Vagina (tissue), 2 donors: ENCODE measurements around the gene TRPV6. TPM values are rescaled to one million over a fixed set of nuclear protein-coding genes. Genes with fewer than 3 reads are reported as not detected.
A peak's percentile ranks its signal among the peaks of the same experiment; 100 is the strongest.

ENCODE experiments used
- DNase-seq, 2 donors: peaks; one replicate each; pipeline ENCODE4 v3.0.0-alpha.2; 2017; ENCODE audit errors: extremely low spot score in 2 of 2
- H3K27ac ChIP-seq: fragments of 200-600 bp; sonication (generic); one replicate; pipeline ENCODE4 v1.5.1; 2019
- H3K27me3 ChIP-seq: fragments of 200-600 bp; sonication (generic); one replicate; pipeline ENCODE4 v1.5.1; 2019
- H3K36me3 ChIP-seq, 2 donors: fragments of 200-600 bp; sonication (generic); one replicate each; pipeline ENCODE4 v1.5.1; 2017 to 2019
- H3K4me1 ChIP-seq: fragments of 200-600 bp; sonication (generic); one replicate; pipeline ENCODE4 v1.5.1; 2019
- H3K4me3 ChIP-seq, 2 donors: fragments of 200-600 bp; sonication (generic); 1 replicate in 1 of 2; 2 replicates in 1 of 2; pipeline ENCODE4 v1.5.1; 2016 to 2019
- H3K9me3 ChIP-seq: fragments of 200-600 bp; sonication (generic); one replicate; pipeline ENCODE4 v1.5.1; 2019
- CTCF ChIP-seq, 3 experiments: fragments of 450-650 bp in 2 of 3; fragments of 200-600 bp in 1 of 3; sonication (generic) in 1 of 3; IDR thresholded peaks; one replicate each; pipeline ENCODE4 v1.5.1; 2017 to 2019; ENCODE audit warnings: antibody characterized with exemption in 3 of 3, mild to moderate bottlenecking in 2 of 3, moderate library complexity in 2 of 3
- POLR2A ChIP-seq, 2 donors: fragments of 450-650 bp; IDR thresholded peaks; one replicate each; pipeline ENCODE4 v1.6.1; 2017; ENCODE audit warnings: antibody characterized with exemption in 2 of 2, mild to moderate bottlenecking in 2 of 2, moderate library complexity in 2 of 2
- POLR2AphosphoS5 ChIP-seq, 2 donors: sonication (generic); formaldehyde crosslinking; IDR thresholded peaks; one replicate each; pipeline ENCODE4 v1.9.0; 2017; ENCODE audit warnings: antibody characterized with exemption in 2 of 2, mild to moderate bottlenecking in 2 of 2, low read depth in 1 of 2; ENCODE audit not compliant: insufficient read depth in 1 of 2
- intact Hi-C: fragments of 100-400 bp; cut with DNase I; formaldehyde crosslinking; loops from one replicate; pipeline ENCODE4 v1.15.1; 2023
- total RNA-seq: library from RNA; depleted of rRNA; stranded (reverse); fragments of >200 nt; gene quantifications from one replicate; pipeline ENCODE4 v1.2.3, GENCODE V29; 2016

Gene TRPV6
- total RNA-seq, 1 donor from 2014 or later, result 7.9 TPM

DNA sequence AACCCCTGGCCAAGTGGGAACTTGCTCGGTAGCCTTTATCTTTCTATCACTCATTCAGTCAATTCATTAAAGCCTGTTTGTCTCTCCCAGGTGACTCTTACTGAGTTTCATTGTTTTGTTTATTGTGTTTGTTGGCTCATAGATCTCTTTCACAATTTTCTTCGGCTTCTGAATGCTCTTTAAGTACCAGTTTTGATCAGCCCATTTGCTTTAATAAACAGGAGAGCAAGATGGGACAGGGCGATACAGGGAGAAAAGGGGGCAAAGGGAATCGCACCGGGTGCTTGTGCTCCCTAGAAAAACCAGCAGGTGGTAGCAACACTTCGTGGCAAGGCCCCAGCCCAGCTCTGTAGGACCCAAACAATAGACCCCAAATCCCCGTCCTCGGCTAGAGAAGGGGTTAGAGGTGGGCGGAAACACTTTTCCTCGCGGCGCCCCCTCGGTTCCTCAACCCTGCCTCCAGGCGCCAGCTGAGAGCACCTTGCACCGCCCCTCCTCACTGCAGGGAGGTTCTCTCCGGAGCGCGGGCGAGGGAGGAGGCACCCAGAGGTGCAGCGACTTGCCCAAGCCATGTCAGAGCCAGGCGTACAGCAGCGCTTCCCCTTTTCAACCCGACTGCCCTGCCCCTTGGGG lies 31.7 kb downstream of the TRPV6 start:
- Histone ChIP-seq H3K4me3 (peak overlapping the region; percentile 82 to 87), H3K9me3 (no peaks in the 10 kb centered on the region), H3K36me3 (no peaks in the 10 kb centered on the region), H3K27ac (peak overlapping the region; percentile 88), H3K27me3 (no peaks in the 10 kb centered on the region), H3K4me1 (peaks cover 33% of the 10 kb centered on the region)
- DNase-seq, result peak; percentile 88 to 96
- no peak for TF ChIP-seq POLR2A (IDR thresholded peaks at IDR 0.05)
- peak in 1 of 2 donors; percentile 51 for TF ChIP-seq POLR2AphosphoS5 (IDR thresholded peaks at IDR 0.05; ENCODE audit: insufficient read depth in 1 of 2, low read depth in 1 of 2)
- TF ChIP-seq CTCF (IDR thresholded peaks at IDR 0.05), result peak; percentile 79 to 81 (median 81)
- intact Hi-C loops, result loop anchor here (5.0 to 10.0 kb wide), 2 partner anchors 148 to 361 kb away; no protein-coding TSS in a partner anchor

DNA sequence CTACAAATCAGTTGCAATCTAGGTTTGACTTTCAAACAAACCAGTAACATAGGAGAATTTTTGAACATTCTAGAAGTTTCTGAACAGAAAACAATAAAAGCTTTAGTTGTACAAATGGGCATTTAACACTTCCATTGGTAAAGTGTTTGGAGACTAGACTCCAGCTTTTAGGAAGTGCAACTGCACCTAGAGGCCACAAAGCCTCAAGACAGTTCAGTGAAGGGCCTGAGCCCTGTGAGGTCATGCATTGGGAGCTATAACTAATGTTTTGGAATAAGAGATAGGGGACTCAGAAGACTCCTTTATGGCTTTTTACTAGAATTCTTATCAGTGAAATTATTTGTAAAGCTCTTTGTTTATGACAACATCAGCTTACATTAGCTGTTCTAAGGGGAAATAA lies 33.6 kb downstream of the TRPV6 start:
- Histone ChIP-seq H3K27ac (no peak overlapping the region), H3K36me3 (no peaks in the 10 kb centered on the region), H3K4me3 (no peak overlapping the region), H3K9me3 (no peaks in the 10 kb centered on the region), H3K27me3 (no peaks in the 10 kb centered on the region), H3K4me1 (peaks cover 23% of the 10 kb centered on the region)
- intact Hi-C loops, result loop anchor here (5.0 to 10.0 kb wide), 2 partner anchors 150 to 363 kb away; no protein-coding TSS in a partner anchor
- no peak for DNase-seq
- TF ChIP-seq POLR2A (IDR thresholded peaks at IDR 0.05), result no peak
- TF ChIP-seq POLR2AphosphoS5 (IDR thresholded peaks at IDR 0.05; ENCODE audit: insufficient read depth in 1 of 2, low read depth in 1 of 2), result no peak
- TF ChIP-seq CTCF (IDR thresholded peaks at IDR 0.05), result no peak

- Histone ChIP-seq H3K9me3 (no peaks in the 10 kb centered on the region), H3K27ac (no peak overlapping the region), H3K4me3 (no peak overlapping the region), H3K36me3 (no peaks in the 10 kb centered on the region), H3K4me1 (peaks cover 16% of the 10 kb centered on the region), H3K27me3 (no peaks in the 10 kb centered on the region)
- DNase-seq, result no peak
- no peak for TF ChIP-seq POLR2AphosphoS5 (IDR thresholded peaks at IDR 0.05; ENCODE audit: insufficient read depth in 1 of 2, low read depth in 1 of 2)
- no peak for TF ChIP-seq POLR2A (IDR thresholded peaks at IDR 0.05)
- no peak for TF ChIP-seq CTCF (IDR thresholded peaks at IDR 0.05)
- intact Hi-C loops, result loop anchor here (5.0 to 10.0 kb wide), 2 partner anchors 151 to 364 kb away; no protein-coding TSS in a partner anchor
Observed at GRCh38 chr7:142851269-142851668, 34.3 kb downstream of the TRPV6 start.

DNA sequence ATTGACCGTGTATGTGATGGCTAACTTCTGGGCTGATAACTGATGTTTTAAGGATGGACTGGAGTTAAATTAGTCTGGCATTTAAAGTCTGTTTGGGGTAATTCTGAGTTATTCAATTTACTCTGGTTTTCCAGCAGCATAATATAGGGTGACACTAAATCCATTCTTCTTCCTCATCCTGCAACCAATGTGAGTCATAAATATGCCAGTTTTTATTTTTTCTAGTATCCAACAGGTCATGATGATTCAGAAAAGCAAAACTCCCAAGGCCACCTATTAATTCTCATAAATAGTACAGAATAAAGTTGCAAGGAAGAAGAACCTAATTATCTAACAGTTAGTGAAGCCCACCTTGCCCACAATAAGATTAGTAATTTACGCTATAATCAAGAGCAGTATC lies 38.2 kb downstream of the TRPV6 start:
- H3K9me3 ChIP-seq, result no peaks in the 10 kb centered on the region
- no peaks in the 10 kb centered on the region for H3K36me3 ChIP-seq
- DNase-seq, result no peak
- no peak overlapping the region for H3K27ac ChIP-seq
- no peaks in the 10 kb centered on the region for H3K4me1 ChIP-seq
- intact Hi-C loops, result no loop called here
- H3K27me3 ChIP-seq, result no peaks in the 10 kb centered on the region
- no peak for TF ChIP-seq CTCF (IDR thresholded peaks at IDR 0.05)
- TF ChIP-seq POLR2AphosphoS5 (IDR thresholded peaks at IDR 0.05; ENCODE audit: insufficient read depth in 1 of 2, low read depth in 1 of 2), result no peak
- TF ChIP-seq POLR2A (IDR thresholded peaks at IDR 0.05), result no peak
- no peak overlapping the region for H3K4me3 ChIP-seq

DNA sequence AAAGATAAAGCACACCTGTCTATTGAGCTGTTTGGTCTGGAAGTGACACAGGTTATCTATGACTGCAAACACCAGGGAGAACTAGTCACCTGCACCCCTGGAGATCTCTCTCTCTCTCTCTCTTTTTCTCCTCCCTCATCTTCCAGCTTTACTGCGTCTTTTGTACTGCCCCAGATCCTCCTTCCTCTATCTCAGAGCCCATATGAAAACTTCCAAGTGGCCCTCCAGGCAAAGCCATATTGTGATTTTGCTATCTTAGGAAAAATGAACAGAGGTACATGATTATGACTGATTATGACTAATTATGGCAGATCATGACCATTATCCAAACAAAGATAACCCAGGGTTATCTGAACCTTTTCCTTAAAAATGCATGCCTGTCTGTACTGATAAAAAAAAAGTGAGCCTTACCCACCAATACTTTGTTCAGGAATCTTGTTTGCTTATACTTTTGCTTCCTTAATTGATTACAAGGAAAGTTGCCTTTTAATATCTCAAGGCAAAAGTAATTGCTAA lies 43.2 kb downstream of the TRPV6 start:
- TF ChIP-seq POLR2A (IDR thresholded peaks at IDR 0.05), result no peak
- no peak for TF ChIP-seq POLR2AphosphoS5 (IDR thresholded peaks at IDR 0.05; ENCODE audit: insufficient read depth in 1 of 2, low read depth in 1 of 2)
- no peak for TF ChIP-seq CTCF (IDR thresholded peaks at IDR 0.05)

More for the DNA sequence above, 43.2 kb downstream of the TRPV6 start:
- no peaks in the 10 kb centered on the region for H3K36me3 ChIP-seq
- H3K27ac ChIP-seq, result no peak overlapping the region
- H3K4me1 ChIP-seq, result no peaks in the 10 kb centered on the region
- DNase-seq, result no peak
- intact Hi-C loops, result no loop called here
- H3K27me3 ChIP-seq, result no peaks in the 10 kb centered on the region
- H3K9me3 ChIP-seq, result no peaks in the 10 kb centered on the region
- no peak overlapping the region for H3K4me3 ChIP-seq
